KOPT-K1 (cell line): ENCODE results near the gene CAPN12.

Experiments used
- H3K27ac ChIP-seq: fragments of 200-600 bp; sonication (generic); 2 replicates; pipeline ENCODE4 v1.5.1; 2016; ENCODE audit warnings: antibody characterized with exemption, mild to moderate bottlenecking, low read depth, low read length; ENCODE audit not compliant: poor library complexity, severe bottlenecking
- H3K36me3 ChIP-seq: fragments of 200-600 bp; sonication (generic); 2 replicates; pipeline ENCODE4 v1.5.1; 2017; ENCODE audit warnings: antibody characterized with exemption, mild to moderate bottlenecking, low read length, moderate library complexity; ENCODE audit not compliant: insufficient read depth
- H3K9me3 ChIP-seq: fragments of 200-600 bp; sonication (generic); 2 replicates; pipeline ENCODE4 v1.5.1; 2017; ENCODE audit warnings: antibody characterized with exemption, low read length, mild to moderate bottlenecking; ENCODE audit not compliant: insufficient read depth, poor library complexity, severe bottlenecking

The CAPN12 gene

DNA sequence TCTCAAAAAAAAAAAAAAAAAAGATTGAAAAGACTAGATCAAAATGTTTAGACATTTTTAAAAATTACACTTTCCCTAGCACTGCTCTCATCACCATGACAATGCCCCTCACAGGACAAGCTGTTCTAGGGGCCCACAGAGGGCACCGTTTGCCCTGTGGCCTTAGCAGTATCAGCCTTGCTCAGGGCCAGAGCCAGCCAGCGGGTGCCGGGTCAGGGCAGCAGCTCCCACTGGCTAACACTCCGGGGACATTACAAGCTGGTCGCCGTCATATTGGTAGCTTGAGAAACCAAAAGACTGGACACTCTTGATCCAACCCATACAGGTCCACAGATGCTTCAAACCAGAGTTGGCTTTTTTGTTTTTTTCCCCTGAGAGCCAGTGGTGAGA lies 18.0 kb downstream of the CAPN12 start:
- H3K9me3 ChIP-seq, result no peaks in the 10 kb centered on the region
- peaks cover 58% of the 10 kb centered on the region for H3K36me3 ChIP-seq
- no peak overlapping the region for H3K27ac ChIP-seq

DNA sequence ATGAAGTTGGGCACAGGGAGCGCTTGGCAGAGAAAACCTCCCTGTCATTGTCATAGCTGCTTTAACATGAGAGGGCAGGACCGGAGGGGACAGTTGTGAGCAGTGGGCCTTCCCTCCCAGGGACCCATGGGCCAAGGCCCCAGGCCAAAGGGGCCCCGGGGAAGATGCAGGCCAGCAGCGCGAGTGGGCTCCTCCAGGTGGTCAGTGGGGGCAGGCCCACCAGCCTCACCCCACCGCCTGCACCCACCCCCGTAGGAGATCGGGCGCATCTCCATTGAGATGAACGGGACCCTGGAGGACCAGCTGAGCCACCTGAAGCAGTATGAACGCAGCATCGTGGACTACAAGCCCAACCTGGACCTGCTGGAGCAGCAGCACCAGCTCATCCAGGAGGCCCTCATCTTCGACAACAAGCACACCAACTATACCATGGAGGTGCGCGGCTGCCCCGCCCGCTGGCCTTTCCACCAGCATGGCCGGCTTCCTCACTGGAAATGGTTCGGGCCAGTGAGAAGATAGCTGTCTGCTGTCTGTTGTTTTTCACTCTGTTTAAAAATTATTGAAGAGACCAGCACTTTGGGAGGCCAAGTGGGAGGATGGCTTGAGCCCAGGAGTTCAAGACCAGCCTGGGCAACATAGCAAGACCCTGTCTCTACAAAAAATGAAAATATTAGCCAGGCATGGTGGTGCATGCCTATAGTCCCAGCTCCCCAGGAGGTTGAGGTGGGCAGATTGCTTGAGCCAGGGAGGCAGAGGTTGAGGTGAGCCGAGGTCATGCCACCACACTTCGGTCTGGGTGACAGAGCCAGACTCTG lies 18.6 kb downstream of the CAPN12 start:
- no peak overlapping the region for H3K27ac ChIP-seq
- peaks cover 60% of the 10 kb centered on the region for H3K36me3 ChIP-seq
- H3K9me3 ChIP-seq, result no peaks in the 10 kb centered on the region

DNA sequence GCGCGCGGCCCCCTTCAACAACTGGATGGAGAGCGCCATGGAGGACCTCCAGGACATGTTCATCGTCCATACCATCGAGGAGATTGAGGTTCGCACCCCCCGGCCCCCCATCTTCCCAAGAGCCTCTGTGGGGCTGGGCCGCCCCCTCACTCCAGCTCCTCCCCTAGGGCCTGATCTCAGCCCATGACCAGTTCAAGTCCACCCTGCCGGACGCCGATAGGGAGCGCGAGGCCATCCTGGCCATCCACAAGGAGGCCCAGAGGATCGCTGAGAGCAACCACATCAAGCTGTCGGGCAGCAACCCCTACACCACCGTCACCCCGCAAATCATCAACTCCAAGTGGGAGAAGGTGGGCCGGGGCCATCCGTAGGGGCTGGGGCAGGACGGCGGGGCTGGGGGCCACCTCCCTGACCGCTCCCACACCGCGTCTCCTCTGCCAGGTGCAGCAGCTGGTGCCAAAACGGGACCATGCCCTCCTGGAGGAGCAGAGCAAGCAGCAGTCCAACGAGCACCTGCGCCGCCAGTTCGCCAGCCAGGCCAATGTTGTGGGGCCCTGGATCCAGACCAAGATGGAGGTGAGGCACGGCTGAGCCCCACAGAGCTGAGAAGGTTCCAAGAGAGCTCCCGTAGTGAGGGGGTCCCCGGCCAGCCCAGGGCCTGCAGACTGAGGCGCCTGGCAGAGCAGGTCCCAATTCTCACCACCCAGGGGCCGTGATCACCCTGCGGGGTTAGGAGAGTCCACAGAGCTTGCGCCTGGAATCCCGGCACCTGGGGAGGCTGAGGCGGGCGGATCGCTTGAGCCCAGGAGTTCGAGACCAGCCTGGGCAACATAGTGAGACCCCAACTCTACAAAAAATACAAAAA lies 20.1 kb downstream of the CAPN12 start:
- H3K9me3 ChIP-seq, result no peaks in the 10 kb centered on the region
- H3K27ac ChIP-seq, result no peak overlapping the region
- peaks cover 60% of the 10 kb centered on the region for H3K36me3 ChIP-seq

DNA sequence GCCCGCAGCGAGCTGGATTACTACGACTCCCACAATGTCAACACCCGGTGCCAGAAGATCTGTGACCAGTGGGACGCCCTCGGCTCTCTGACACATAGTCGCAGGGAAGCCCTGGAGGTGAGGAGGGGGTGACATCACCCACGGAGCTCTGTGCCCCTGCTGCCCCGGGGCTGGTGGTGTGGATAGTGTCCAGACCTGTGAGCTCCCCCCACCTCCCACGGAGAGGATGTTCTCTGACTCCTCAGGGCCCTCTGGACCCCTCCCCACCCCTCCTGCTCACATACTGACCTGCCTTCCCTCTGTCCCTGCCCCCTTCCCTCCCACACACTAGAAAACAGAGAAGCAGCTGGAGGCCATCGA lies 20.7 kb downstream of the CAPN12 start:
- peaks cover 60% of the 10 kb centered on the region for H3K36me3 ChIP-seq
- no peak overlapping the region for H3K27ac ChIP-seq
- no peaks in the 10 kb centered on the region for H3K9me3 ChIP-seq

DNA sequence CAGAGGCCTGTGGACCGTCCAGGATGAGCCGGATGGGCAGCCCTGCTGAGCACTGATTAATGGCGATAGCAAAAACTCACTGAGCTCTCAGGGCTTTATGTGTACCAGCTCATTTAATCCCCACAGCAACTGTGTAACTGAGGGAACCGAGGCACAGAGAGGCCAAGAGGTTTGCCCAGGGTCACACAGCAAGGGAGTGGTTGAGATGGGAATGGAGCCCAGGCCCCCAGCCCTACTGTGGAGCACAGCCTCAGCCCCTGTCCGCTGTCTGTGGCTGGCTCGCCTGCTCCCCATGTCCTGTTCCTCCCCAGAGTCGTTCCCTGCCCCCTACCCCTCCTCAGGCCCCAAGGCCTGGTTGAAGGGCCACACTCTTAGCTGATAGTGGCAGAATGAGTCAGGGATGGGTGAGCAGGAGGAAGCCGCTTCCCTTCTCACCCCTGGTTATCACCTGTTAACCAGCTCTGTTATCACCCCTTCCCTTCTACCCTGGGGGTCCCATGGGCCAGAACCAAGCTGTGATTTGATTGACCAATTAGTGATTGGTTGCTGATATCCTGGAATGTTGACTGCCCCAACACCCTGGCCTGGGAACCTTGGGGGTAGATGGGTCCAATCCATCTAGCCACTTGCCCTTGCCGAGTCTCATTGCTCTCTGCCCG lies 21.2 kb downstream of the CAPN12 start:
- Histone ChIP-seq H3K27ac (no peak overlapping the region), H3K36me3 (peaks cover 60% of the 10 kb centered on the region), H3K9me3 (no peaks in the 10 kb centered on the region)

DNA sequence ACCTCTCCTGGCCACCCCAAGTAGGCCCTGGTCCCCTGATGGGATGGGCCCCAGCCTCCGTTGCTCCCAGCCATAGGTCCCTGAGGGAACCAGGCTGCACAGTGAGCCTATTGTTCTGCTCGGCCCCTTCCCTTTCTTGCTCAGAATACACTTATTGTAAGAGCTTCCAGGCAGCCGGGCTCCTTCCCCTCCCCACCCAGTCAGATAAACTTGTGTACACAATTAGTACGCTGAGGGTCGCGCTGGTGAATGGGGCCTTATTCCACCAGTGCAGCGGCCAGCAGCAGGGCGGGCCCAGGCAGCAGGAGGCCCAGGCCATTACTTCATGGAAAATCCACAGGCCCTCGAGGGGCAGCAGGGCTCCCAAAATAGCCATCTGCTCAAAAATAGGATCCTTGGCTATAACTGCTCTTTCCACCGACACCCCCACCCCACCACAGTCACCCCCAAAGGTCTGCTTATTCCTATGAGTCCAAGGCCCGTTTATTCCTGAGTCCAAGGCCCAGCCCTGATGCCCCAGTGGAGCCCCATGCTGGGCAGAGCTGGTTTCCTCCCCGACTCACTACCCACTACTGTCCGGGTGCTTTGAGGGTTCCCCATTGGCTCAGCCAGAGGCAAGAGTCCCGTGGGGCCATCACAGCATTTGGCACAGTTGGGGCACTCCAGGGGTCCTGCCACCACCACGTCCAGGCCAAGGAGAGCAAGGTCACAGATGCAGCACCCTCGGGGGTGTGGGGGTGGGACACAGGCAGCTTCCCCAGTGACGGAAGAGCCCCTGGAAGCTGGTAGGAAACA lies 22.1 kb downstream of the CAPN12 start:
- H3K9me3 ChIP-seq, result no peaks in the 10 kb centered on the region
- peaks cover 69% of the 10 kb centered on the region for H3K36me3 ChIP-seq
- H3K27ac ChIP-seq, result no peak overlapping the region

DNA sequence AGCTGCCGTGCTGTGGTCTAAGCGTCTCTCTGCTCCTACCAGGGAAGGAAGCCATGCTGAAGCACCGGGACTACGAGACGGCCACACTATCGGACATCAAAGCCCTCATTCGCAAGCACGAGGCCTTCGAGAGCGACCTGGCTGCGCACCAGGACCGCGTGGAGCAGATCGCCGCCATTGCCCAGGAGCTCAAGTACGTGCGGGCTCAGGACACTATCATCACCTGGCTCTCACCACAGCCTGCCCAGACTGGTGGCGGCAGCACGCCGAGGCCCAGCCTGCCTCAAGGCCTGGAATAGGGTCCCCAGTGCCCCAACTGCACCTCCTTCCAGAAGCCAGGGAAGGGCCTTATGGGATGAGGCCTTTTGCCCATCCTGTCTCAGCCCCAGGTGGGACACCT lies 22.8 kb downstream of the CAPN12 start:
- no peaks in the 10 kb centered on the region for H3K9me3 ChIP-seq
- H3K27ac ChIP-seq, result no peak overlapping the region
- H3K36me3 ChIP-seq, result peaks cover 72% of the 10 kb centered on the region

DNA sequence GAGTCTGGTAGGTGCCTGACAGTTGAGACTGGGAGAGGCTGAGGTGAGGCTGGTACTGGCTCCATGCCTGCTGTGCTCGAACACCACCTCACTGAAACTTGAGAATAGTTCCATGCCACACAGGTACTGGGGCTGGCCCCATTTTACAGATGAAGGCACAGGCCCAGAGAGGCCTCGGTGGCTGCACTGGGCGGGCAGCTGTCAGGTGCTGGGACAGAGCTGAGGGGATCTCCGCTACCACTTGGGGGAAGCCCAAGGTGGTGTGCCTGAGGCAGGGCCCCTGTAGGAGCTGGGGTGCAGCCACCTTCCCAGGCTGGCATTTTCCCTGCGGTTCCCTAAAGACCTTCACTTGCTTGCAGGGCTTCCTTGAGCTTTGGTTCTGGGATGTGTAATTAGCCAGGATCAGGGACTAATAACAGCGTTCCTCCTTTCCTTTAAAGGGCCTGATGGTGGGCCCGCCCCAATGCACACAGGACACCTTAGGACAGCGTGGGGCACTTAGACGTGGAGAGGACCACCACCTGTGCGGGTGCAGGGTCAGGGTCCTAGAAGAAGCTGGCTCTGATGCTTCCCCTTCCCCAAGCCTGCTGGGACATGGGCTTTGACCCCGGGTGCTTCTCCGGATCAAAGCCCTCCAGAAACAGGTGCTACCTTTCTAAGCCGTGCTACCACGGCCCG lies 23.6 kb downstream of the CAPN12 start:
- Histone ChIP-seq H3K9me3 (no peaks in the 10 kb centered on the region), H3K27ac (no peak overlapping the region), H3K36me3 (peaks cover 66% of the 10 kb centered on the region)

DNA sequence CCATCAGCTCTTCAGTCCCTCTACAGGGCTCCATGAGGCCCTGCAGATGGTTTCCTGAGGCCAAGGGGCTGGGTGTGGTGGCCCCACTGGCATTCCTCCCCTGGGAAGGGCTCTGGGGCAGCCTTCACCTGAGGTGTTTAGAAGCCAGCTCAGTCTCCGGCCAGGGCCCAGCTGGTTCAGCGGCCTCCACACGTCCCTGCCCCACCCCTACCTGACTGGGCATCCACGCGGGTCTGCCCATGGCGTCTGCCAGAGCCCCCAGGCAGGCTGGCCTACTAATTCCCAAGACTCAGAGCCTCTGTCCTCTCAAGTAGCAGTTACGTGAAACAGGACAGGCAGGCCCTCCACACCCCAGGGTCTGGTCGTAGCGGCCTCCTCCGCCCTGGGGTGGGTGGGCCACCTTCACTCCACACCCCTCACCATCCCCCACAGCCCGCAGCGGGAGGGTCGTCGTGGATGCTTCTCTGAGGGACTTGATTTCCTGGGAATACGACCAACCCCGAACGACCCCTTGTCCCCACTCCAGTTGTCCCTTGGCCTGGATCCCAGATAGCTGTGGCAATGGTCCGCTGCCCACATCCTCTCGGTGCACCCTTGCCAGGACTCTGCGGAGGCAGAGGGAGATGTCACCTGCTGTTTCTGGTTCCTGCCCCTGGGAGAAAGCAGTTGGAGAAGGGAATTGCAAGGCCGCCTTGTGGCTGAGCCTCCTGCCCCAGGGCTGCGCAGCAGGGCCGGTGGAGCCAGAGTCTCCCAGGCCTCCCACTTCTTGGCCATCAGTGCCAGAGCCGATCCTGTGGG lies 24.3 kb downstream of the CAPN12 start:
- no peak overlapping the region for H3K27ac ChIP-seq
- peaks cover 63% of the 10 kb centered on the region for H3K36me3 ChIP-seq
- no peaks in the 10 kb centered on the region for H3K9me3 ChIP-seq

DNA sequence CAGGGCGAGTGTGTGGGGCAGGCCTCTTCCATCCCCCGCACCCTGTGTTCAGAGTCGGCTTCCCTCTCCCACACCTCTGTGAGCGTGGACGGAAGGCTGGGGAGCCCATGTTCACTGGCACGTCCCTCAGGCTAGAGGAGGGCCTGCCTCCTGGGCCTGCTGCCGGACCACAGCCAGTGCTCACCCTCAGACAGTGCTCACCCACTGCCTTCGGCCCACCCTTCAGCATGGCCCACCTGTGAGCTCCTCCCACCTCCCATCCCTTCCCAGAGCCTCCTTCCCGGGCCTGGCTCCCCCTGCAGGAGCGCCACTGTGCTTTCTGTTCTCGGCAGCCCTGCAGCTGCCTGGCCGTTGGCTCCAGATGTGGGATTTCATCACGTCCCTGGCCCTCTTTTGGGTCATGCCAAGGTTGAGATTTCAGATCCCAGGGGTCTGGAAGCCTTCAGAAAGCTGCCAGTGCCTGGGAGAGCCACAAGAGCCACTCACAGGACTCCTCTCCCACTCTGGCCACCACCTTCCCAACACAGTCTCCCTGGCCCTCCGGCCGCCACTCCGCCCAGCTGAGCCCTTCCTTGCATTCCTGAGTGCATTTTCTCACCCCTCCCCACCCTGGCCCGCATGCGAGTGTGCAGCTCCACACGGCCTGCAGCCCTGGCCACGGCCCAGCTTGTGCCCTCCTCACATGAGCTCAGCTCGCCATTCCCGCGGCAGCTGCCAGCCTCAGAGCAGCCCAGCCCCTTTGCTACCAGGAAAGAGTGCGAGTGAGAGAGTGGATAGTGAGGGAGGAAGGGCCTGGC lies 25.3 kb downstream of the CAPN12 start:
- Histone ChIP-seq H3K36me3 (peaks cover 63% of the 10 kb centered on the region), H3K9me3 (no peaks in the 10 kb centered on the region), H3K27ac (no peak overlapping the region)

DNA sequence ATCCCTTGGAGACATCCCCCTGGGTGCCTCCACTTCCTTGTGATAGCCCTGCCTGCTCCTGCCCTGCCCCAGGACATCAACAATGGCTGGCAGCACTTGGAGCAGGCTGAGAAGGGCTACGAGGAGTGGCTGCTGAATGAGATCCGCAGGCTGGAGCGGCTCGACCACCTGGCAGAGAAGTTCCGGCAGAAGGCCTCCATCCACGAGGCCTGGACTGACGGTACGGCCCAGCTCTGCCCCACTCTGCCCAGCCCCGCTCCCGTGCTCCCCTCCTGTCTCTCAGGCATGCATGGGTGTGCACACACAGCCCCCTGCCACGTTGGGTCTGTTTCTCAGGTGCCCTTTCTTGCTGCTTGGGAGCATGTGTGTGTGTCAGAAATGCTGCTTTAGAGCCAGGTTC lies 26.4 kb downstream of the CAPN12 start:
- H3K9me3 ChIP-seq, result no peaks in the 10 kb centered on the region
- H3K27ac ChIP-seq, result no peak overlapping the region
- H3K36me3 ChIP-seq, result peaks cover 59% of the 10 kb centered on the region

DNA sequence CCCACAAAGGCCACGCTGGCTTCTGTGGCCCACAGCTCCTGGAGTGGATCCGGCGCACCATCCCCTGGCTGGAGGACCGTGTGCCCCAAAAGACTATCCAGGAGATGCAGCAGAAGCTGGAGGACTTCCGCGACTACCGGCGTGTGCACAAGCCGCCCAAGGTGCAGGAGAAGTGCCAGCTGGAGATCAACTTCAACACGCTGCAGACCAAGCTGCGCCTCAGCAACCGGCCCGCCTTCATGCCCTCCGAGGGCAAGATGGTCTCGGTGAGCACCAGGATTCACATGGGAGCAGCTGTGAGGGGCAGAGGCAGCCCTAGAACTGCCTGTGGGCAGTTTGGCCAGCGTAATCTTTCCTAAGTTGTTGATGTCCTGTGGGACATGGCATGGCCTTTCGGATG lies 27.2 kb downstream of the CAPN12 start:
- H3K36me3 ChIP-seq, result peaks cover 54% of the 10 kb centered on the region
- H3K27ac ChIP-seq, result no peak overlapping the region
- H3K9me3 ChIP-seq, result no peaks in the 10 kb centered on the region

DNA sequence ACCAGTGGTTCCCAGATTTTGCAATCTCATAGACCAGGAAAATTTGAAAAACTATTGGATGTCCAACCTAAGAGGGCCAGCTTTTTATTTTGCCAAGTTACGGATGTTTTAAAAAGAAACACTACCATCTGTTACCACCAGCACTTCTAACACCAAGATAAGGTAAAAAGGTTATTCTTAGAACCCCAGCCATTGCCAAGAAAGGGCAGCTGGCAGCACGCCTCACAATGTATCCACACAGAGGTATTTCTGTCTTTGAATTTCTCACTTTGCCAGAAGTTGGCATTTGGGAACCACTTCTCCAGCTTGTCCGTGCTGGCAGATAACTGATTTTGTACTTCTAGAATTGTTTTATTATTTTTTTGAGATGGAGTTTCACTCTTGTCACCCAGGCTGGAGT lies 28.7 kb downstream of the CAPN12 start:
- no peak overlapping the region for H3K27ac ChIP-seq
- H3K36me3 ChIP-seq, result peaks cover 56% of the 10 kb centered on the region

More for the DNA sequence above, 28.7 kb downstream of the CAPN12 start:
- no peaks in the 10 kb centered on the region for H3K9me3 ChIP-seq
